Gastroesophageal sphincter (tissue), 4 donors: ENCODE data around the gene ADGRD1. TPM values are rescaled to one million over a fixed set of nuclear protein-coding genes. Genes with fewer than 3 reads are reported as not detected.

ENCODE experiments used
- ATAC-seq: fragments of 150-250 bp; one replicate; pipeline ENCODE4 v1.9.1; 2016; ENCODE audit warnings: mild to moderate bottlenecking, moderate library complexity
- H3K27ac ChIP-seq, 4 donors: fragments of 200-600 bp; sonication (generic) in 3 of 4; 1 replicate in 3 of 4; 2 replicates in 1 of 4; pipeline ENCODE4 v1.5.1; 2016 to 2019
- H3K27me3 ChIP-seq: fragments of 200-600 bp; sonication (generic); one replicate; pipeline ENCODE4 v1.5.1; 2019
- H3K36me3 ChIP-seq, 2 donors: fragments of 200-600 bp; sonication (generic); one replicate each; pipeline ENCODE4 v1.5.1; 2019; ENCODE audit warnings: control low read depth in 1 of 2
- H3K4me1 ChIP-seq, 3 donors: fragments of 200-600 bp; sonication (generic); 1 replicate in 2 of 3; 2 replicates in 1 of 3; pipeline ENCODE4 v1.5.1; 2016 to 2019; ENCODE audit warnings: control low read depth in 2 of 3
- H3K4me3 ChIP-seq, 2 donors: fragments of 200-600 bp; sonication (generic); one replicate each; pipeline ENCODE4 v1.5.1; 2019; ENCODE audit warnings: mild to moderate bottlenecking in 1 of 2, moderate library complexity in 1 of 2
- H3K9me3 ChIP-seq, 3 donors: fragments of 200-600 bp; sonication (generic); one replicate each; pipeline ENCODE4 v1.5.1; 2017 to 2019; ENCODE audit warnings: control low read depth in 2 of 3
- EP300 ChIP-seq: sonication (generic); formaldehyde crosslinking; IDR thresholded peaks from one replicate; pipeline ENCODE4 v1.6.1; 2017; ENCODE audit warnings: antibody characterized with exemption, mild to moderate bottlenecking
- POLR2A ChIP-seq, 2 donors: fragments of 450-650 bp; IDR thresholded peaks; one replicate each; pipeline ENCODE4 v1.6.1; 2017; ENCODE audit warnings: antibody characterized with exemption in 2 of 2, mild to moderate bottlenecking in 2 of 2, moderate library complexity in 1 of 2
- POLR2AphosphoS5 ChIP-seq: sonication (generic); formaldehyde crosslinking; IDR thresholded peaks from one replicate; pipeline ENCODE4 v1.6.1; 2017; ENCODE audit warnings: antibody characterized with exemption
- WGBS, 2 donors: methylation state at CpG; one replicate each; pipeline ENCODE4 v1.1.5; 2018; ENCODE audit warnings: low coverage in 1 of 2; 5-methylcytosine and 5-hydroxymethylcytosine counted together
- total RNA-seq, 4 donors: library from RNA; depleted of rRNA; stranded (reverse); fragments of >200 nt; gene quantifications; one replicate each; pipeline ENCODE4 v1.1.0, GENCODE V29; 2016
- TF ChIP-seq, protein P1 (sequence below), 4 experiments: fragments of 200-600 bp in 2 of 4; fragments of 450-650 bp in 2 of 4; sonication (generic) in 1 of 4; IDR thresholded peaks; one replicate each; pipeline ENCODE4 v1.5.1; 2017 to 2019; ENCODE audit warnings: antibody characterized with exemption in 4 of 4, mild to moderate bottlenecking in 2 of 4, moderate library complexity in 2 of 4

ADGRD1 gene
- total RNA-seq, 4 donors from 2014 or later = 19.1 to 43.4 (median 31.3) TPM

DNA sequence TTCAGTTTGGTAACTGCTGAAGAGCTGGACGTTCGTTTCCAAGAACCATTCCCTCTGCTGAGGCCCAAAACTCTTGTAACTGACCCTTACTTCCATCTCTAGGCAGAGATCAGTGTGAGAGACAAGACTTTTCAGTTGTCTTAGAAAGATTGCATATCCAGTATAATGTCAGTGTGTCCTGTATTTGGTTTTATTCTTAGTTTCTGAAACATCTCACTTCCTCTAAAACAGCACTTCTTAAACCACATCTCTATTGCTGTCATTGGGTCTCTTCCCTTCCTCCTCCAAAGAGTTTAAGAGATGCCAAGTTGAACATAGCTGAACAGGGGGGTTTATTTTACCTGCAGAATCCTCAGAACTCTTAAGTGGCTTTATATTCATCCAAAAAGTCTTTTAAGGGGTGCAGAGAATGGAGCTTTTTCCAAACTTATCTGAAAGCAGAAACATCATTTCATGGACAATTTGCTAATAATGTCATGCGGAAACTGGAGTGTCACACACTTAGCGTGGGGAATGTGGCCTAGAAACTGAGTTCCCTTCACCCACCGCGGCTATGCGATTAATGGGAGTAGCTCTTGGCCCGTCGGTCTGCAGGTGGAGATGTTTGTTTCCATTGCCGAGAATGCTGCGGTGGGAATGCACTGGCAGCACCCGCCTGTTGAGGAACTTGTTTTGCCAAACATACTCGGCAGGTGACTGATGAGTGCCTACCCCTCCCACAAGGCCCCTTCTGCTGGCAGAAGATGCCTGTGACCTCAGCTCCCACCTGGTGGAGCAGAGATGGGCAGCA, 148.2 kb downstream of the ADGRD1 start:
- WGBS, 2 donors = 85% methylated on average over 10 to 11 of the region's 13 CpGs

DNA sequence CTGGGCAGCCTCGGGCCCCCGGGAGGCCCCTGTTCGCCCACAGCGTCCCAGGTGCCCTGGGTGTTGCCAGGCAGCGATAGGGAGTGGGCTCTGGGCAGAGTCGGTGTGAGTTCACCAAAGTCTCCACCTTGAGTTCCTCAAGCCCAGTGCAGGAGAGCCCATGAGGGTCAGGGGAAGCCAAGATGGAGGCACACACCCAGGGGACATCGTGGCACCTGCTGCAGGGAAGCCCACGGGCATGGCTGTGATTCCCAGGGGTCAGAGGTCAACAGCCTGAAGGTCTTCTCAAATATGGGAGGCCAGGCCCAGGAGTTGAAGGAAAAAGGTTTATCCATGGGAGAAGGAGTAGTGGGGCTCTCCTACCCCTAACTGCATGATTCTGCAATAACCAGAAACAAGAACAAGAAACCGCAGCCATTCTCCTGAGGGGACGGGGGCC, 148.8 kb downstream of the ADGRD1 start:
- Histone ChIP-seq H3K36me3 (peaks cover 0 to 26% of the 10 kb centered on the region in 2 donors), H3K9me3 (peaks cover 0 to 3% (median 0%) of the 10 kb centered on the region in 3 donors), H3K27me3 (no peaks in the 10 kb centered on the region), H3K4me3 (no peak overlapping the region), H3K27ac (no peak overlapping the region), H3K4me1 (peaks cover 0 to 18% (median 7%) of the 10 kb centered on the region in 3 donors)
- TF ChIP-seq POLR2A (IDR thresholded peaks at IDR 0.05) (no peak), EP300 (no peak), POLR2AphosphoS5 (no peak)
- TF ChIP-seq, protein P1, sequence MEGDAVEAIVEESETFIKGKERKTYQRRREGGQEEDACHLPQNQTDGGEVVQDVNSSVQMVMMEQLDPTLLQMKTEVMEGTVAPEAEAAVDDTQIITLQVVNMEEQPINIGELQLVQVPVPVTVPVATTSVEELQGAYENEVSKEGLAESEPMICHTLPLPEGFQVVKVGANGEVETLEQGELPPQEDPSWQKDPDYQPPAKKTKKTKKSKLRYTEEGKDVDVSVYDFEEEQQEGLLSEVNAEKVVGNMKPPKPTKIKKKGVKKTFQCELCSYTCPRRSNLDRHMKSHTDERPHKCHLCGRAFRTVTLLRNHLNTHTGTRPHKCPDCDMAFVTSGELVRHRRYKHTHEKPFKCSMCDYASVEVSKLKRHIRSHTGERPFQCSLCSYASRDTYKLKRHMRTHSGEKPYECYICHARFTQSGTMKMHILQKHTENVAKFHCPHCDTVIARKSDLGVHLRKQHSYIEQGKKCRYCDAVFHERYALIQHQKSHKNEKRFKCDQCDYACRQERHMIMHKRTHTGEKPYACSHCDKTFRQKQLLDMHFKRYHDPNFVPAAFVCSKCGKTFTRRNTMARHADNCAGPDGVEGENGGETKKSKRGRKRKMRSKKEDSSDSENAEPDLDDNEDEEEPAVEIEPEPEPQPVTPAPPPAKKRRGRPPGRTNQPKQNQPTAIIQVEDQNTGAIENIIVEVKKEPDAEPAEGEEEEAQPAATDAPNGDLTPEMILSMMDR (IDR thresholded peaks at IDR 0.05) = no peak
- WGBS, 2 donors = 88% methylated on average over 2 of the region's 10 CpGs; no CpG with 5 or more reads in 1 of the 2 donors
- ATAC-seq = no peak

More for the DNA sequence above, 148.2 kb downstream of the ADGRD1 start:
- H3K9me3 ChIP-seq = peaks cover 0 to 3% (median 0%) of the 10 kb centered on the region in 3 donors
- no peaks in the 10 kb centered on the region for H3K27me3 ChIP-seq
- H3K27ac ChIP-seq = no peak overlapping the region
- H3K36me3 ChIP-seq = peaks cover 0 to 25% of the 10 kb centered on the region in 2 donors
- TF ChIP-seq EP300 (no peak), POLR2A (IDR thresholded peaks at IDR 0.05) (no peak), POLR2AphosphoS5 (no peak)
- TF ChIP-seq, protein P1 (IDR thresholded peaks at IDR 0.05) = no peak
- no peak for ATAC-seq
- H3K4me3 ChIP-seq = no peak overlapping the region
- H3K4me1 ChIP-seq = peaks cover 0 to 18% (median 7%) of the 10 kb centered on the region in 3 donors

DNA sequence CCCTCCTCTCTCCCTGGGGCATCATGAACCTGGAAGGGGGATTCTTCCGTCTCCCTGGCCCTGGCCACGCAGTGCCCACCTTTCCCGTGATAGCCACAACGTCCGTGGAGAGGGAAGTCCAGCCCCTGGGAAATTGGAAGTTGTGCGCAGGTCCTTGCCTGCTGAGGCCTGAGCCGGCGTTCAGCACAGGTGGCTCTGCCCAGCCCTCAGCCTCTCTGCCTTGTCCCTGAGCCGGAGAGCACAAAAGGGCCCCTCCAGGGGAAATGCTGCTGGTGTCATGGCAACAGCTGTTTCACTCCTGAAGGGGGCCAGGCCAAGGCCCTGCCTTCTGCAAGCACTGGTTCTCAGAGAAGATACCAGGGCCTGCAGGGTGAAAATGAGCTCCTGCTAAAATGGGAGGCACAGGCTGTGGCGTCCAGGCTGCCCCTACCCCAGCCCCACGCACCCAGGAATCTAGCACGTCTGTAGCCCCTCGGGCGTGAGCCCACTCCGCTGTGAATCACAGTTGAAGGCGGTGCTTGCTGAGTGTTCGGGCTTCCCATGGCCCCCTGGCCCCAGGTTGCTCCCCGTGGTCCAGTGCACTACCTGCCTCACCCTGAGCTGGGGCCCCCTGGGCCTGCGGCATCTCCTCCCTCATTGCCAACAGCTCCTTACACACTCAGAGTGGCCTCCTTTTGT, 149.4 kb downstream of the ADGRD1 start:
- WGBS, 2 donors = 89 to 92% methylated on average over 3 to 8 of the region's 19 CpGs
- TF ChIP-seq POLR2A (IDR thresholded peaks at IDR 0.05) = no peak
- TF ChIP-seq, protein P1 (IDR thresholded peaks at IDR 0.05) = no peak
- TF ChIP-seq POLR2AphosphoS5 = no peak
- TF ChIP-seq EP300 = no peak

DNA sequence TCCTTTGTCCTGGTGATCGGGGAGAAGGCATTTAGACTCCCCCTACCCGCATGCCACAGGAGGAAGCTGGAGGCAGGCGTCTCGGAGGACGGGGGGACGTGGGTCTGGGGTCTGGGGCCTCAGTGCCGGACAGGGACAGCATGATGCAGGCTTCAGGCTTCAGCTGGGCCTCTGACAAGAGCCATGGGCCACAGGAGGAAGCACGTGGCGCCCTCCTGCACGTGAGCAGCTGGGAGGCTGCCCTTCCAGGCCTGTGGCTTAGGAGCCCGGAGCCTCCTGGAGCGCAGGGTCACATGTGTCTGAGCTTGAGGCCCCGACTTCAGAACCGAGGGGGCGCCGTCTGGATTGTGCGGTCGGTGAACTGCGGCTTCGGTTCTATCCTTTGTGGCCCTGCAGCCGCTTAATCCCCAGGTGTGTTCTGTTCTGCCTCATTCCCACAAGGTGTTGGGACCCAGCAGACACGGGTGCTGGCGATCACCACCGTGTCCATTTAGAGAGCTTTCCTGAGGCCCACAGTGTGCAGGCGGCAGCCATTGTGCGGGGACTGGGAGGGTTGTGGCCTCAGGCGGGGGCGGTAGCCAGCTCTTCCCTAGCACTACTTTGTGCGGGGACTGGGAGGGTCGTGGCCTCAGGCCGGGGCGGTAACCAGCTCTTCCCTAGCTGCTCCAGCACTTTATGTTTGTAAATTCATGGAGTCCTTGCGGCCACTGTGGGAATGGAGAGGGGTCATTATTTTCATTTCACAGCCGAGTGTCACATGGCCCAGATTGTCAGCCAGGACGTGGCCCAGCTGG, 150.2 kb downstream of the ADGRD1 start:
- Histone ChIP-seq H3K4me1 (peaks cover 0 to 18% (median 7%) of the 10 kb centered on the region in 3 donors), H3K36me3 (peaks cover 0 to 31% of the 10 kb centered on the region in 2 donors), H3K27me3 (no peaks in the 10 kb centered on the region), H3K27ac (peak overlapping the region in 1 of 4 donors; percentile 27), H3K4me3 (no peak overlapping the region), H3K9me3 (peaks cover 0 to 3% (median 0%) of the 10 kb centered on the region in 3 donors)
- WGBS, 2 donors = 83% methylated on average over 2 of the region's 35 CpGs; no CpG with 5 or more reads in 1 of the 2 donors
- no peak for TF ChIP-seq POLR2AphosphoS5
- no peak for ATAC-seq

More for the DNA sequence above, 149.4 kb downstream of the ADGRD1 start:
- H3K9me3 ChIP-seq = peaks cover 0 to 3% (median 0%) of the 10 kb centered on the region in 3 donors
- no peak overlapping the region for H3K4me3 ChIP-seq
- H3K36me3 ChIP-seq = peaks cover 0 to 31% of the 10 kb centered on the region in 2 donors
- ATAC-seq = no peak
- no peaks in the 10 kb centered on the region for H3K27me3 ChIP-seq
- no peak overlapping the region for H3K27ac ChIP-seq
- H3K4me1 ChIP-seq = peaks cover 0 to 18% (median 7%) of the 10 kb centered on the region in 3 donors
